H9 (cell line): ENCODE results near the gene APAF1. TPM values are rescaled to one million over a fixed set of nuclear protein-coding genes. Genes with fewer than 3 reads are reported as not detected.

Source experiments
- DNase-seq: peaks from one replicate; pipeline ENCODE4 v3.0.0-alpha.2; 2017
- H2AFZ ChIP-seq: one replicate; pipeline ENCODE4 v1.6.1; 2013; ENCODE audit warnings: mild to moderate bottlenecking, low read length, control low read depth, moderate library complexity
- H2AK5ac ChIP-seq: 2 replicates; pipeline ENCODE4 v1.6.1; 2013; ENCODE audit warnings: low read length, control low read depth, mixed read lengths; ENCODE audit not compliant: insufficient read length
- H2BK120ac ChIP-seq: one replicate; pipeline ENCODE4 v1.6.1; 2013; ENCODE audit warnings: low read depth, mild to moderate bottlenecking, low read length, control low read depth, inconsistent platforms; ENCODE audit not compliant: poor library complexity, severe bottlenecking
- H2BK12ac ChIP-seq: 2 replicates; pipeline ENCODE4 v1.6.1; 2013; ENCODE audit warnings: low read length, control low read depth, mixed read lengths, low read depth; ENCODE audit not compliant: insufficient read length
- H2BK15ac ChIP-seq: 2 replicates; pipeline ENCODE4 v1.6.1; 2013; ENCODE audit warnings: low read depth, low read length, control low read depth
- H2BK20ac ChIP-seq: one replicate; pipeline ENCODE4 v1.6.1; 2013; ENCODE audit warnings: low read depth, mild to moderate bottlenecking, low read length, control low read depth, inconsistent platforms; ENCODE audit not compliant: poor library complexity, severe bottlenecking
- H2BK5ac ChIP-seq: 2 replicates; pipeline ENCODE4 v1.6.1; 2013; ENCODE audit warnings: low read length, control low read depth, mixed read lengths; ENCODE audit not compliant: insufficient read length
- H3K14ac ChIP-seq: 2 replicates; pipeline ENCODE4 v1.6.1; 2013; ENCODE audit warnings: low read length, control low read depth; ENCODE audit not compliant: insufficient read depth
- H3K18ac ChIP-seq: 2 replicates; pipeline ENCODE4 v1.6.1; 2013; ENCODE audit warnings: low read depth, mild to moderate bottlenecking, mixed read lengths, low read length, control low read depth; ENCODE audit not compliant: insufficient read length
- H3K23ac ChIP-seq: 2 replicates; pipeline ENCODE4 v1.6.1; 2013; ENCODE audit warnings: low read length, control low read depth, mixed read lengths, low read depth; ENCODE audit not compliant: insufficient read length
- H3K23me2 ChIP-seq: 2 replicates; pipeline ENCODE4 v1.6.1; 2013; ENCODE audit warnings: low read depth, mild to moderate bottlenecking, mixed read lengths, low read length, control low read depth; ENCODE audit not compliant: insufficient read length, poor library complexity, severe bottlenecking
- H3K27ac ChIP-seq: 2 replicates; pipeline ENCODE4 v1.5.1; 2013; ENCODE audit warnings: low read length, control low read depth, mixed read lengths, low read depth; ENCODE audit not compliant: insufficient read length
- H3K27me3 ChIP-seq: 2 replicates; pipeline ENCODE4 v1.6.1; 2013; ENCODE audit warnings: low read length, control low read depth, inconsistent platforms; ENCODE audit not compliant: insufficient read depth
- H3K4ac ChIP-seq: 2 replicates; pipeline ENCODE4 v1.6.1; 2013; ENCODE audit warnings: low read depth, mild to moderate bottlenecking, control low read depth, inconsistent platforms, low read length, moderate library complexity
- H3K4me1 ChIP-seq: 2 replicates; pipeline ENCODE4 v1.6.1; 2013; ENCODE audit warnings: low read length, control low read depth, inconsistent platforms; ENCODE audit not compliant: insufficient read depth
- H3K4me2 ChIP-seq: 2 replicates; pipeline ENCODE4 v1.6.1; 2013; ENCODE audit warnings: low read length, control low read depth, mixed read lengths; ENCODE audit not compliant: insufficient read length, insufficient read depth
- H3K56ac ChIP-seq: 2 replicates; pipeline ENCODE4 v1.6.1; 2013; ENCODE audit warnings: low read depth, mild to moderate bottlenecking, mixed read lengths, low read length, control low read depth; ENCODE audit not compliant: insufficient read length
- H3K79me1 ChIP-seq: 2 replicates; pipeline ENCODE4 v1.6.1; 2013; ENCODE audit warnings: low read depth, mild to moderate bottlenecking, moderate library complexity, low read length, control low read depth, inconsistent platforms; ENCODE audit not compliant: insufficient read depth, poor library complexity, severe bottlenecking
- H3K79me2 ChIP-seq: 2 replicates; pipeline ENCODE4 v1.6.1; 2013; ENCODE audit warnings: low read length, control low read depth, inconsistent platforms; ENCODE audit not compliant: insufficient read depth
- H3K9ac ChIP-seq: 2 replicates; pipeline ENCODE4 v1.6.1; 2013; ENCODE audit warnings: low read length, control low read depth, mixed read lengths; ENCODE audit not compliant: insufficient read length; ENCODE audit errors: extremely low read depth
- H3K9me3 ChIP-seq: one replicate; pipeline ENCODE4 v1.6.1; 2013; ENCODE audit warnings: low read depth, low read length, inconsistent platforms; ENCODE audit not compliant: control insufficient read depth
- H3T11ph ChIP-seq: one replicate; pipeline ENCODE4 v1.6.1; 2013; ENCODE audit warnings: mild to moderate bottlenecking, low read length, control low read depth, inconsistent platforms
- H4K20me1 ChIP-seq: one replicate; pipeline ENCODE4 v1.6.1; 2013; ENCODE audit not compliant: control insufficient read depth, insufficient read length, insufficient read depth
- H4K5ac ChIP-seq: 2 replicates; pipeline ENCODE4 v1.6.1; 2013; ENCODE audit warnings: low read depth, mild to moderate bottlenecking, mixed read lengths, low read length, control low read depth; ENCODE audit not compliant: insufficient read length
- H4K8ac ChIP-seq: replicated peaks from 2 replicates; pipeline ENCODE4 v1.6.1; 2013; ENCODE audit warnings: low read length, control low read depth, mixed read lengths, low read depth; ENCODE audit not compliant: insufficient read length
- H4K91ac ChIP-seq: 2 replicates; pipeline ENCODE4 v1.6.1; 2013; ENCODE audit warnings: low read depth, mild to moderate bottlenecking, moderate library complexity, mixed read lengths, low read length, control low read depth; ENCODE audit not compliant: insufficient read length
- H3K27ac Mint-ChIP-seq, 3 experiments: 2 replicates in 2 of 3; 3 replicates in 1 of 3; pipeline ENCODE4 v1.8.0; 2020 to 2021; ENCODE audit warnings: mixed read lengths in 3 of 3, mild to moderate bottlenecking in 1 of 3, moderate library complexity in 1 of 3
- H3K27me3 Mint-ChIP-seq: 2 replicates; pipeline ENCODE4 v1.8.0; 2021; ENCODE audit warnings: low read depth, mild to moderate bottlenecking, moderate library complexity, mixed read lengths
- H3K36me3 Mint-ChIP-seq, 3 experiments: 2 replicates in 2 of 3; 3 replicates in 1 of 3; pipeline ENCODE4 v1.8.0; 2020 to 2021; ENCODE audit warnings: low read depth in 3 of 3, mixed read lengths in 3 of 3; ENCODE audit not compliant: insufficient read depth in 1 of 3
- H3K4me1 Mint-ChIP-seq, 2 experiments: 2 replicates each; pipeline ENCODE4 v1.8.0; 2020; ENCODE audit warnings: mixed read lengths in 2 of 2
- H3K4me3 Mint-ChIP-seq, 2 experiments: 2 replicates in 1 of 2; 3 replicates in 1 of 2; pipeline ENCODE4 v1.8.0; 2020 to 2021; ENCODE audit warnings: mild to moderate bottlenecking in 2 of 2, mixed read lengths in 2 of 2, moderate library complexity in 1 of 2
- H3K9me3 Mint-ChIP-seq, 2 experiments: 2 replicates in 1 of 2; 3 replicates in 1 of 2; pipeline ENCODE4 v1.8.0; 2020; ENCODE audit warnings: mild to moderate bottlenecking in 2 of 2, mixed read lengths in 2 of 2, moderate library complexity in 1 of 2
- CTCF ChIP-seq: fragments of 200-600 bp; sonication (generic); conservative IDR thresholded peaks from 3 replicates; pipeline ENCODE4 v1.8.0; 2021; ENCODE audit warnings: antibody characterized with exemption, mild to moderate bottlenecking
- WGBS: extraction: QIAGEN DNeasy Blood & Tissue Kit; methylation state at CpG from one replicate; pipeline ENCODE4 v1.1.7; 2013; ENCODE audit warnings: missing lambda C conversion rate, low lambda C conversion rate, mixed read lengths; ENCODE audit not compliant: insufficient read length; ENCODE audit errors: extremely low coverage; 5-methylcytosine and 5-hydroxymethylcytosine counted together
- total RNA-seq: library from RNA; stranded (reverse); gene quantifications from 2 replicates; pipeline ENCODE4 v1.2.1, GENCODE V29; 2021

APAF1 gene
- total RNA-seq, 1 experiment from 2014 or later, result 16.5 TPM

GRCh38 chr12:98743362-98743953 is 98.4 kb downstream of the APAF1 start:
- Histone ChIP-seq H2BK20ac (no peak overlapping the region), H3K14ac (no peak overlapping the region), H3K4me1 (peaks cover 3% of the 10 kb centered on the region; the same call in 1 of the 2 replicates), H3K9ac (no peak overlapping the region), H3K23ac (no peak overlapping the region), H2BK12ac (no peak overlapping the region), H2AK5ac (no peak overlapping the region), H3K79me2 (no peaks in the 10 kb centered on the region), H2BK5ac (no peak overlapping the region), H3K4ac (no peak overlapping the region), H4K91ac (no peak overlapping the region), H3K27ac (no peak overlapping the region), H2AFZ (no peak overlapping the region), H3K9me3 (no peaks in the 10 kb centered on the region), H3K23me2 (no peaks in the 10 kb centered on the region), H4K5ac (no peak overlapping the region), H3K27me3 (no peaks in the 10 kb centered on the region), H3K18ac (no peak overlapping the region), H3K79me1 (no peaks in the 10 kb centered on the region), H4K8ac (no peak overlapping the region), H3T11ph (no peak overlapping the region), H3K4me2 (no peak overlapping the region), H2BK120ac (no peak overlapping the region), H2BK15ac (no peak overlapping the region), H4K20me1 (no peaks in the 10 kb centered on the region), H3K56ac (no peak overlapping the region)
- Mint-ChIP-seq H3K4me1 (peaks cover 15 to 22% of the 10 kb centered on the region in 2 experiments), H3K9me3 (no peaks in the 10 kb centered on the region), H3K36me3 (no peaks in the 10 kb centered on the region), H3K4me3 (no peak overlapping the region), H3K27me3 (peaks cover 24% of the 10 kb centered on the region), H3K27ac (no peak overlapping the region)
- DNase-seq, result peak; percentile 62
- TF ChIP-seq CTCF, result peak; percentile 88
- no CpG with 5 or more reads among the region's 4 CpGs for WGBS
